ENCODE data around the gene ZSCAN22. TPM values are rescaled to one million over a fixed set of nuclear protein-coding genes. Genes with fewer than 3 reads are reported as not detected.

Gene ZSCAN22
- total and polyA plus RNA-seq, 2 of the 13 experiments (the other 11 are each of a cell fraction or from before 2014, with no cell fraction given): 2.5 to 3.5 TPM

DNA sequence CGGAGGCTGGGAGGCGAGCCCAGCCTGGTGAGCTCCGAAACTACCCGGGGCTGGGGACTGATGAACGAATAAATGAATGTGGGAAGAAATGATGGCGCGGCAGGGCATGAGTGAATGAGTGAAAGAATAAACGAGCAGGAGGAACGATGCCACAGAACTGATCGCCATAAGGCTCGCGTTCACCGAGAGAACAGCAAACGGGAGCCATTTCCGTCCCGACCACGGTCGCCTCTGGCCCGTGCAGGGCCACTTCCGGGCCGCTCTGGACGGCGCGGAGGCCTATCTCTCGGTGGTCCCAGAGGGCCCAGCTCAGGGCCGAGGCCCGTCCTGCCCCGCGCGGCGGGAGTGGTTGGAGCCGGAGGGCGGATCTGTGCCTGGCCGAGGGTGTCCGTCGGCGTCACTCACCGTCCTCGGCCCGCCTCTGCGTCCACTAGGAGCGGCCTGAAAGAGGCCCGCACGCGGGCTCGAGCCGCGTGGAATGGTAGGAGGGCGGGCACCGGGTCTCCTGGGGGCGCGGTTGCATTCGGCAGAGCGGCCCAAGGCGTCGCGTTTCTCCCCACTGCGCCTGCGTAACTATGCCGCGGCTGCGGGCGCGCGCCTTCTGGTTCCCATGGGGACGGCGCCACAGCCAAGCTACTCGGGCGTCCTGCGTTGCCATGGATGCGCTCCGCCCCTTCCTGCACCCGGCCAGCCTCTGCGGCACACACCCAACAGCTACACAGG is 35.6 kb downstream of the ZSCAN22 start, which contains the start of gene ZNF497 (continued):
- TF ChIP-seq, protein P1, sequence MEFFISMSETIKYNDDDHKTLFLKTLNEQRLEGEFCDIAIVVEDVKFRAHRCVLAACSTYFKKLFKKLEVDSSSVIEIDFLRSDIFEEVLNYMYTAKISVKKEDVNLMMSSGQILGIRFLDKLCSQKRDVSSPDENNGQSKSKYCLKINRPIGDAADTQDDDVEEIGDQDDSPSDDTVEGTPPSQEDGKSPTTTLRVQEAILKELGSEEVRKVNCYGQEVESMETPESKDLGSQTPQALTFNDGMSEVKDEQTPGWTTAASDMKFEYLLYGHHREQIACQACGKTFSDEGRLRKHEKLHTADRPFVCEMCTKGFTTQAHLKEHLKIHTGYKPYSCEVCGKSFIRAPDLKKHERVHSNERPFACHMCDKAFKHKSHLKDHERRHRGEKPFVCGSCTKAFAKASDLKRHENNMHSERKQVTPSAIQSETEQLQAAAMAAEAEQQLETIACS (CRISPR knock-in tag; IDR thresholded peaks at IDR 0.05): peak; percentile 91
- TF ChIP-seq BRF2 (CRISPR knock-in tag; IDR thresholded peaks at IDR 0.05) (0 out of 2 replicates have a peak, but pooled peaks have one; percentile 21), SIN3B (IDR thresholded peaks at IDR 0.05; ENCODE audit: low read length) (peak; percentile 51; the same call in 1 of the 2 replicates), SATB2 (CRISPR knock-in tag; IDR thresholded peaks at IDR 0.05) (peak; percentile 63; the same call in 1 of the 2 replicates), RFXAP (CRISPR knock-in tag; IDR thresholded peaks at IDR 0.05; ENCODE audit: borderline replicate concordance) (0 out of 2 replicates have a peak, but pooled peaks have one; percentile 55), NCOA1 (CRISPR knock-in tag; IDR thresholded peaks at IDR 0.05) (no peak), NFATC3 (CRISPR knock-in tag; IDR thresholded peaks at IDR 0.05) (no peak), CHD4 (IDR thresholded peaks at IDR 0.05; ENCODE audit: borderline replicate concordance, low read length) (no peak), IKZF4 (CRISPR knock-in tag; IDR thresholded peaks at IDR 0.05; ENCODE audit: borderline replicate concordance, low read depth, not compliant biosample characterization) (no peak), NCOA2 (CRISPR knock-in tag; IDR thresholded peaks at IDR 0.05) (no peak; the same call in 1 of the 2 replicates), NFE2L2 (IDR thresholded peaks at IDR 0.05; ENCODE audit: low read length) (no peak), MYC (CRISPR knock-in tag; IDR thresholded peaks at IDR 0.05; ENCODE audit: borderline replicate concordance) (peak; percentile 93), ZBTB21 (CRISPR knock-in tag; IDR thresholded peaks at IDR 0.05) (no peak), ASH2L (IDR thresholded peaks at IDR 0.05; ENCODE audit: insufficient read length, low read depth, low read length) (peak; percentile 85), ARNT (IDR thresholded peaks at IDR 0.05) (no peak), ZNF513 (CRISPR knock-in tag; conservative IDR thresholded peaks at IDR 0.05) (no peak), MYPOP (CRISPR knock-in tag; IDR thresholded peaks at IDR 0.05) (peak; percentile 91)
- TF ChIP-seq, protein P2, sequence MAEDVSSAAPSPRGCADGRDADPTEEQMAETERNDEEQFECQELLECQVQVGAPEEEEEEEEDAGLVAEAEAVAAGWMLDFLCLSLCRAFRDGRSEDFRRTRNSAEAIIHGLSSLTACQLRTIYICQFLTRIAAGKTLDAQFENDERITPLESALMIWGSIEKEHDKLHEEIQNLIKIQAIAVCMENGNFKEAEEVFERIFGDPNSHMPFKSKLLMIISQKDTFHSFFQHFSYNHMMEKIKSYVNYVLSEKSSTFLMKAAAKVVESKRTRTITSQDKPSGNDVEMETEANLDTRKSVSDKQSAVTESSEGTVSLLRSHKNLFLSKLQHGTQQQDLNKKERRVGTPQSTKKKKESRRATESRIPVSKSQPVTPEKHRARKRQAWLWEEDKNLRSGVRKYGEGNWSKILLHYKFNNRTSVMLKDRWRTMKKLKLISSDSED (CRISPR knock-in tag; IDR thresholded peaks at IDR 0.05): no peak
- TF ChIP-seq, protein P3, sequence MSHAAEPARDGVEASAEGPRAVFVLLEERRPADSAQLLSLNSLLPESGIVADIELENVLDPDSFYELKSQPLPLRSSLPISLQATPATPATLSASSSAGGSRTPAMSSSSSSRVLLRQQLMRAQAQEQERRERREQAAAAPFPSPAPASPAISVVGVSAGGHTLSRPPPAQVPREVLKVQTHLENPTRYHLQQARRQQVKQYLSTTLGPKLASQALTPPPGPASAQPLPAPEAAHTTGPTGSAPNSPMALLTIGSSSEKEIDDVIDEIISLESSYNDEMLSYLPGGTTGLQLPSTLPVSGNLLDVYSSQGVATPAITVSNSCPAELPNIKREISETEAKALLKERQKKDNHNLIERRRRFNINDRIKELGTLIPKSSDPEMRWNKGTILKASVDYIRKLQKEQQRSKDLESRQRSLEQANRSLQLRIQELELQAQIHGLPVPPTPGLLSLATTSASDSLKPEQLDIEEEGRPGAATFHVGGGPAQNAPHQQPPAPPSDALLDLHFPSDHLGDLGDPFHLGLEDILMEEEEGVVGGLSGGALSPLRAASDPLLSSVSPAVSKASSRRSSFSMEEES (CRISPR knock-in tag; IDR thresholded peaks at IDR 0.05): peak; percentile 78; the same call in 1 of the 2 replicates
- TF ChIP-seq, protein P4, sequence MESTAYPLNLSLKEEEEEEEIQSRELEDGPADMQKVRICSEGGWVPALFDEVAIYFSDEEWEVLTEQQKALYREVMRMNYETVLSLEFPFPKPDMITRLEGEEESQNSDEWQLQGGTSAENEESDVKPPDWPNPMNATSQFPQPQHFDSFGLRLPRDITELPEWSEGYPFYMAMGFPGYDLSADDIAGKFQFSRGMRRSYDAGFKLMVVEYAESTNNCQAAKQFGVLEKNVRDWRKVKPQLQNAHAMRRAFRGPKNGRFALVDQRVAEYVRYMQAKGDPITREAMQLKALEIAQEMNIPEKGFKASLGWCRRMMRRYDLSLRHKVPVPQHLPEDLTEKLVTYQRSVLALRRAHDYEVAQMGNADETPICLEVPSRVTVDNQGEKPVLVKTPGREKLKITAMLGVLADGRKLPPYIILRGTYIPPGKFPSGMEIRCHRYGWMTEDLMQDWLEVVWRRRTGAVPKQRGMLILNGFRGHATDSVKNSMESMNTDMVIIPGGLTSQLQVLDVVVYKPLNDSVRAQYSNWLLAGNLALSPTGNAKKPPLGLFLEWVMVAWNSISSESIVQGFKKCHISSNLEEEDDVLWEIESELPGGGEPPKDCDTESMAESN (CRISPR knock-in tag; conservative IDR thresholded peaks at IDR 0.05): peak; percentile 69
